Glomerular visceral epithelial cell (primary cell): ENCODE measurements around the gene ASF1A.

ENCODE experiments used
- DNase-seq: peaks from one replicate; pipeline ENCODE4 v3.0.0-alpha.2; 2016; ENCODE audit errors: extremely low spot score

ASF1A gene

GRCh38 chr6:118913161-118913560 is 19.2 kb downstream of the ASF1A start:
- DNase-seq, result no peak

GRCh38 chr6:118914598-118914997 is 20.6 kb downstream of the ASF1A start:
- DNase-seq, result no peak

GRCh38 chr6:118917546-118918328 is 23.8 kb downstream of the ASF1A start:
- no peak for DNase-seq

- DNase-seq, result no peak
Measured at GRCh38 chr6:118918329-118918725, 24.4 kb downstream of the ASF1A start.

GRCh38 chr6:118921084-118921483 is 27.1 kb downstream of the ASF1A start:
- no peak for DNase-seq

- DNase-seq, result no peak
Measured at GRCh38 chr6:118923035-118923434, 29.1 kb downstream of the ASF1A start.

GRCh38 chr6:118930680-118931079 is 36.7 kb downstream of the ASF1A start:
- no peak for DNase-seq

- no peak for DNase-seq
Measured at GRCh38 chr6:118931436-118931835, 37.5 kb downstream of the ASF1A start.

- no peak for DNase-seq
Measured at GRCh38 chr6:118932421-118932820, 38.5 kb downstream of the ASF1A start.

GRCh38 chr6:118933855-118934460 is 40.0 kb downstream of the ASF1A start:
- no peak for DNase-seq

GRCh38 chr6:118934461-118935330 is 40.7 kb downstream of the ASF1A start, which contains the start of gene MCM9:
TSS of gene MCM9 (minus strand) at chr6:118935159. CDS start at chr6:118931723, 3,436 bp downstream.
- DNase-seq, result peak; percentile 95

- no peak for DNase-seq
Measured at GRCh38 chr6:118935331-118935668, 41.3 kb downstream of the ASF1A start.

GRCh38 chr6:118935978-118936703 is 42.2 kb downstream of the ASF1A start:
- DNase-seq, result no peak

GRCh38 chr6:118939683-118940082 is 45.7 kb downstream of the ASF1A start:
- no peak for DNase-seq

GRCh38 chr6:118940770-118941169 is 46.8 kb downstream of the ASF1A start:
- no peak for DNase-seq

- DNase-seq, result no peak
Measured at GRCh38 chr6:118945217-118945616, 51.3 kb downstream of the ASF1A start.

GRCh38 chr6:118952683-118953082 is 58.7 kb downstream of the ASF1A start:
- no peak for DNase-seq

- DNase-seq, result no peak
Measured at GRCh38 chr6:118953391-118953790, 59.4 kb downstream of the ASF1A start.
